Measurements from ENCODE around the gene SCN3A. TPM values are rescaled to one million over a fixed set of nuclear protein-coding genes. Genes with fewer than 3 reads are reported as not detected.

SCN3A gene
- total and polyA plus RNA-seq, 10 of the 15 experiments (the other 5 are each of a cell fraction or from before 2014, with no cell fraction given), result 0.04 to 0.34 (median 0.06) TPM; not detected in 3

DNA sequence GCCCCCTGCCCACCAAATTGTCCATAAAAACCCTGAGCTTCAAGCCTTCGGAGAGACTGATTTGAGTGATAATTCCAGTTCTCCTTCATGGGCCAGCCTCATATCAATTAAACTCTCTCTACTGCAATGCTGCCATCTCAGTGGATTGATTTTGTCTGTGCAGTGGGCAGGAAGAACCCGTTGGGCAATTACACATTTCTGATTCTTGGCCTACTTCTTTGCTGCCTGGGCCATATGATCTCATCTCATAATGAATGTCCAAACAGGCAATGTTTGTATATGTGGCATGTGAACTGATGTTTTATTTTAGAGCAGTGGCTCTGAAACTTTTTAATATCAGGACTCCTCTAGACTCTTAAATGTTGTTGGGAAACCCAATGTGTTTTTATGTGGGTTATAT is 147.3 kb downstream of the SCN3A start:
- Histone ChIP-seq H2AFZ (ENCODE audit: control insufficient read depth, low read depth, low read length) (no peak overlapping the region), H3K4me3 (no peak overlapping the region), H3K27me3 (replicated peaks in 1 of 2; ENCODE audit: control insufficient read depth in 2 of 2, insufficient read depth in 2 of 2, low read length in 1 of 2) (no peaks in the 10 kb centered on the region), H4K20me1 (ENCODE audit: control insufficient read depth, insufficient read depth) (no peaks in the 10 kb centered on the region), H3K27ac (ENCODE audit: control insufficient read depth, insufficient read depth) (no peak overlapping the region), H3K79me2 (ENCODE audit: control insufficient read depth, insufficient read depth, low read length) (no peaks in the 10 kb centered on the region), H3K4me1 (ENCODE audit: control insufficient read depth, insufficient read depth, low read length) (no peaks in the 10 kb centered on the region), H3K9me3 (replicated peaks; ENCODE audit: control insufficient read depth, insufficient read depth, low read length) (no peaks in the 10 kb centered on the region), H3K4me2 (ENCODE audit: control insufficient read depth, insufficient read depth) (no peak overlapping the region), H3K36me3 (ENCODE audit: control insufficient read depth in 2 of 2, insufficient read depth in 2 of 2, low read length in 1 of 2) (no peaks in the 10 kb centered on the region), H3K9ac (ENCODE audit: control insufficient read depth, insufficient read depth, low read length) (no peak overlapping the region)
- no TSS peak for BruUV-seq (replicated peaks)
- intact Hi-C loops (cut with micrococcal nuclease; ENCODE audit: unreplicated experiment), result no loop called here
- in situ Hi-C loops (cut with MboI), result no loop called here
- ATAC-seq (no peak), FAIRE-seq (no peak), DNase-seq (ENCODE audit: low read depth, low spot score) (no peak)
- RAD21 ChIA-PET (ENCODE audit: unreplicated experiment), result interaction anchor here (0.6 kb wide), 1 partner anchor 808 kb away, joined by 3 read pairs; no protein-coding TSS in a partner anchor
- CTCF ChIA-PET, result no interaction called here
- 0% methylated on average over 2 of the region's 2 CpGs for WGBS (ENCODE audit: insufficient coverage, insufficient replicate concordance, low lambda C conversion rate, missing lambda C conversion rate)
- POLR2A ChIA-PET, result no interaction called here
- SMC1A ChIA-PET (ENCODE audit: uncharacterized antibody, unreplicated experiment), result no interaction called here
- no peak for TF ChIP-seq EED (IDR thresholded peaks at IDR 0.05; ENCODE audit: low read depth)
- TF ChIP-seq, protein P1, sequence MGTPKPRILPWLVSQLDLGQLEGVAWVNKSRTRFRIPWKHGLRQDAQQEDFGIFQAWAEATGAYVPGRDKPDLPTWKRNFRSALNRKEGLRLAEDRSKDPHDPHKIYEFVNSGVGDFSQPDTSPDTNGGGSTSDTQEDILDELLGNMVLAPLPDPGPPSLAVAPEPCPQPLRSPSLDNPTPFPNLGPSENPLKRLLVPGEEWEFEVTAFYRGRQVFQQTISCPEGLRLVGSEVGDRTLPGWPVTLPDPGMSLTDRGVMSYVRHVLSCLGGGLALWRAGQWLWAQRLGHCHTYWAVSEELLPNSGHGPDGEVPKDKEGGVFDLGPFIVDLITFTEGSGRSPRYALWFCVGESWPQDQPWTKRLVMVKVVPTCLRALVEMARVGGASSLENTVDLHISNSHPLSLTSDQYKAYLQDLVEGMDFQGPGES (IDR thresholded peaks at IDR 0.05), result no peak
- no peak for TF ChIP-seq RUNX3 (IDR thresholded peaks at IDR 0.05; ENCODE audit: low read length)
- no peak for TF ChIP-seq TBL1XR1 (IDR thresholded peaks at IDR 0.05; ENCODE audit: low read depth, low read length)
- TF ChIP-seq EGR1 (IDR thresholded peaks at IDR 0.05; ENCODE audit: borderline replicate concordance in 1 of 2, low read depth in 2 of 2, low read length in 2 of 2), result no peak
- TF ChIP-seq, protein P2, sequence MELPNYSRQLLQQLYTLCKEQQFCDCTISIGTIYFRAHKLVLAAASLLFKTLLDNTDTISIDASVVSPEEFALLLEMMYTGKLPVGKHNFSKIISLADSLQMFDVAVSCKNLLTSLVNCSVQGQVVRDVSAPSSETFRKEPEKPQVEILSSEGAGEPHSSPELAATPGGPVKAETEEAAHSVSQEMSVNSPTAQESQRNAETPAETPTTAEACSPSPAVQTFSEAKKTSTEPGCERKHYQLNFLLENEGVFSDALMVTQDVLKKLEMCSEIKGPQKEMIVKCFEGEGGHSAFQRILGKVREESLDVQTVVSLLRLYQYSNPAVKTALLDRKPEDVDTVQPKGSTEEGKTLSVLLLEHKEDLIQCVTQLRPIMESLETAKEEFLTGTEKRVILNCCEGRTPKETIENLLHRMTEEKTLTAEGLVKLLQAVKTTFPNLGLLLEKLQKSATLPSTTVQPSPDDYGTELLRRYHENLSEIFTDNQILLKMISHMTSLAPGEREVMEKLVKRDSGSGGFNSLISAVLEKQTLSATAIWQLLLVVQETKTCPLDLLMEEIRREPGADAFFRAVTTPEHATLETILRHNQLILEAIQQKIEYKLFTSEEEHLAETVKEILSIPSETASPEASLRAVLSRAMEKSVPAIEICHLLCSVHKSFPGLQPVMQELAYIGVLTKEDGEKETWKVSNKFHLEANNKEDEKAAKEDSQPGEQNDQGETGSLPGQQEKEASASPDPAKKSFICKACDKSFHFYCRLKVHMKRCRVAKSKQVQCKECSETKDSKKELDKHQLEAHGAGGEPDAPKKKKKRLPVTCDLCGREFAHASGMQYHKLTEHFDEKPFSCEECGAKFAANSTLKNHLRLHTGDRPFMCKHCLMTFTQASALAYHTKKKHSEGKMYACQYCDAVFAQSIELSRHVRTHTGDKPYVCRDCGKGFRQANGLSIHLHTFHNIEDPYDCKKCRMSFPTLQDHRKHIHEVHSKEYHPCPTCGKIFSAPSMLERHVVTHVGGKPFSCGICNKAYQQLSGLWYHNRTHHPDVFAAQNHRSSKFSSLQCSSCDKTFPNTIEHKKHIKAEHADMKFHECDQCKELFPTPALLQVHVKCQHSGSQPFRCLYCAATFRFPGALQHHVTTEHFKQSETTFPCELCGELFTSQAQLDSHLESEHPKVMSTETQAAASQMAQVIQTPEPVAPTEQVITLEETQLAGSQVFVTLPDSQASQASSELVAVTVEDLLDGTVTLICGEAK (IDR thresholded peaks at IDR 0.05; ENCODE audit: borderline replicate concordance), result no peak
- no peak for TF ChIP-seq ETV6 (conservative IDR thresholded peaks at IDR 0.05 in 1 of 2, IDR thresholded peaks at IDR 0.05 in 1 of 2; ENCODE audit: borderline replicate concordance in 1 of 2, low read depth in 1 of 2)
- TF ChIP-seq PKNOX1 (IDR thresholded peaks at IDR 0.05), result no peak
- no peak for TF ChIP-seq CHD2 (IDR thresholded peaks at IDR 0.05; ENCODE audit: borderline replicate concordance, low read depth, low read length)
- no peak for TF ChIP-seq BRCA1 (IDR thresholded peaks at IDR 0.05; ENCODE audit: low read depth, low read length)
- TF ChIP-seq YBX1 (IDR thresholded peaks at IDR 0.05), result no peak
- TF ChIP-seq IKZF2 (IDR thresholded peaks at IDR 0.05), result no peak
- TF ChIP-seq SP1 (IDR thresholded peaks at IDR 0.05; ENCODE audit: low read depth, low read length), result no peak
- TF ChIP-seq ZNF384 (IDR thresholded peaks at IDR 0.05; ENCODE audit: borderline replicate concordance, low read depth, low read length), result no peak
- TF ChIP-seq ELK1 (IDR thresholded peaks at IDR 0.05; ENCODE audit: low read depth, low read length), result no peak
- TF ChIP-seq PAX5 (IDR thresholded peaks at IDR 0.05; ENCODE audit: borderline replicate concordance, low read depth, low read length), result no peak
- no peak for TF ChIP-seq SREBF2 (IDR thresholded peaks at IDR 0.05; ENCODE audit: low read length)
